Activated CD4-positive, CD25-positive, alpha-beta regulatory T cell treated with anti-CD3 and anti-CD28 coated beads, Interleukin-2, amount 50 U/mL, for 24 hours (primary cell): ENCODE measurements around the gene FPR1.
"Not testable (repeated sequence)": the region's sequence is repeated elsewhere in the genome, so short reads cannot be mapped to it uniquely, and the experiment has no call there.

Experiments used
- ATAC-seq, 2 donors: fragments of 150-1000 bp; cut with Tn5 transposase; one replicate each; pipeline ENCODE4 v1.10.0; 2021; ENCODE audit warnings: mild to moderate bottlenecking in 1 of 2, moderate library complexity in 1 of 2

The FPR1 gene

DNA sequence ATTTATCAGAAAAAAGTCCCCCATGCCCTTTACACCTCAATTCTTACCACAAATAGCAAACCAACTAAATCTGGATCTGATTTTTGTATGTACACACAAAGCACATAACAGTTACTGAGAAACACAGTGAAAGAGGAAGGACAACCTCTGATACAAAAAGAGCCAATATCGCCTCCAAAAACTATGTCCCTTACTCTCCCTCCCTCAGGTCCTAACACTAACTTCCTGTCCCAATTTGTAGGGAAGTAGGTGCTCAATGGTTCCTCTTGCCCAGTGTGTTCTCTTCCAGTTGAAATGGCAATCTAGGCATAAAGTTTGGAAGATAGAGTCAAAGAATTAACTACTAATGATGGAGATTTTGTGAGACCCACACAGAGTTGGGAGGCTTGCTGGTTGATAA lies 27.5 kb upstream of the FPR1 start:
- ATAC-seq = no peak

DNA sequence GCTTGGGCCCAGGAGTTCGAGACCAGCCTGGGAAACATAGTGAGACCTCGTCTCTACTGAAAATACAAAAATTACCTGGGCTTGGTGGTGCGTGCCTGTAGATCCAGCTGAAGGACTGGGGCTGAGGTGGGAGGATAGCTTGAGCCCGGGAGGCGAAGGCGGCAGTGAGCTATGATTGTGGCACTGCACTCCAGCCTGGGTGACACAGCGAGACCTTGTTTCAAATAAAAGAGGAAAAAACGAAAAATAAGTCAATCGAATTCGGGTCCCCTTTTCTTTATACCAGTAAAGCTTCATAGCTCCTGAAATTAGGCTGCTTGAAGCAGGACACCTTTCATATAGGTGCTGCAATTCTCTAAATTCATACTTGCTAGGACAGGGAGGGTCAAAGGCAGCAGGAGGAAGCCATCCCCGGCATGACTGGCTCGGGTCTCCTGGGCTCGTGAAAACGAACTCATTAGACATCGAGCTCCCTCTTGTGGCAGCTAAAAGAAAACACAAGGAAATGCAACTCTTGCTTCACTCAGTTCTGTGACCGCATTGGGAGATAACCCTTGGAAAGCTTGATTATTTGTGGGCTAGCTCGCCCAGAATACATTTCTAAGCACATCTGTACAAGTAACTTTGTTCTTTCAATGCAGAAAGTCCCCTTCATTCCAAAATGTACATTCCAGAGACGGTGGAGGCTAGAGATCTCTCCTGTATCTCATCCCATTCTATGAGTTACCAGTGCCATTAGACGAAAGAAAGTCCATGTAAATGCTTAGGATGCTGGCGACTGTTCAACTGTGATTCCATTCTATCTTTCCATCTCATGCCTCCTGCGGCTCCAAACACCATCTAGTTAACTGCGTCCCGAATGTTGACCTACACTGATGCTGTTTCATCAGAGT lies 26.1 kb upstream of the FPR1 start:
- peak in 1 of 2 donors; percentile 55 for ATAC-seq

DNA sequence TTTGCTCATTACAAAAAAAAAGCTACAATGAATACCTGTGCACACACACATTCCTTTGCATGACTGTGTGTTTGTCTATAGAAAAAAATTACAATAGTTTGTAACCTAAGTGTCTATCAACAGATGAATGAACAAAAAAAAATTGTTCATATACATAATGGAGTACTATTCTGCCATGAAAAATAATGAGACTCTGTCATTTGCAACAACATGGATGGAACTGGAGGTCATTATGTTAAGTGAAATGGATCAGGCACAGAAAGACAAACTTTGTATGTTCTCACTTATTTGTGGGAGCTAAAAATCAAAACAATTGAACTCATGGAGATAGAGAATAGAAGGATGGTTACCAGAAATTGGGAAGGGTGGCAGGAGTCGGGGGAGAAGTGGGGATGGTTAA lies 24.9 kb upstream of the FPR1 start:
- ATAC-seq = not testable (repeated sequence)

DNA sequence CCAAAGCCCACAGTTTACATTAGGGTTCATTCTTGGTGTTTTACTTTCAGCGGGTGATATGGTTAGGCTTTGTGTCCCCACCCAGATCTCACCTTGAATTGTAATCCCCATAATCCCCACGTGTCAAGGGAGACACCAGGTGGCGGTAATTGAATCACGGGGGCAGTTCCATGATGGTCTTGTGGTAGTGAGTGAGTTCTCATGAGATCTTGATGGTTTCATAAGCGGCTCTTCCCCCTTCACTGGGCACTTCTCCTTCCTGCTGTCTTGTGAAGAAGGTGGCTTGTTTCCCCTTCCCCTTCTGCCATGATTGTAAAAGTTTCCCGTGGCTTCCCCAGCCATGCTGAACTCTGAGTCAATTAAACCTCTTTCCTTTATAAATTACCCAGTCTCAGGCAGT lies 21.3 kb upstream of the FPR1 start:
- no peak for ATAC-seq

GRCh38 chr19:51771376-51772130 lies 19.9 kb upstream of the FPR1 start:
- ATAC-seq = no peak

- no peak for ATAC-seq
Observed at GRCh38 chr19:51766461-51766860, 14.8 kb upstream of the FPR1 start.

GRCh38 chr19:51765086-51765485 lies 13.4 kb upstream of the FPR1 start:
- no peak for ATAC-seq

- ATAC-seq = no peak
Observed at GRCh38 chr19:51761696-51762095, 10.0 kb upstream of the FPR1 start.

- ATAC-seq = no peak
Observed at GRCh38 chr19:51760697-51761356, 9.1 kb upstream of the FPR1 start, which contains the start of gene FPR2. FPR2 (plus strand) TSS chr19:51761180; CDS start chr19:51768659, 7,479 bp downstream.

- ATAC-seq = no peak
Observed at GRCh38 chr19:51755571-51755970, 3.9 kb upstream of the FPR1 start.

GRCh38 chr19:51754770-51755169 lies 3.1 kb upstream of the FPR1 start:
- no peak for ATAC-seq

- ATAC-seq = no peak
Observed at GRCh38 chr19:51754109-51754508, 2.4 kb upstream of the FPR1 start.

DNA sequence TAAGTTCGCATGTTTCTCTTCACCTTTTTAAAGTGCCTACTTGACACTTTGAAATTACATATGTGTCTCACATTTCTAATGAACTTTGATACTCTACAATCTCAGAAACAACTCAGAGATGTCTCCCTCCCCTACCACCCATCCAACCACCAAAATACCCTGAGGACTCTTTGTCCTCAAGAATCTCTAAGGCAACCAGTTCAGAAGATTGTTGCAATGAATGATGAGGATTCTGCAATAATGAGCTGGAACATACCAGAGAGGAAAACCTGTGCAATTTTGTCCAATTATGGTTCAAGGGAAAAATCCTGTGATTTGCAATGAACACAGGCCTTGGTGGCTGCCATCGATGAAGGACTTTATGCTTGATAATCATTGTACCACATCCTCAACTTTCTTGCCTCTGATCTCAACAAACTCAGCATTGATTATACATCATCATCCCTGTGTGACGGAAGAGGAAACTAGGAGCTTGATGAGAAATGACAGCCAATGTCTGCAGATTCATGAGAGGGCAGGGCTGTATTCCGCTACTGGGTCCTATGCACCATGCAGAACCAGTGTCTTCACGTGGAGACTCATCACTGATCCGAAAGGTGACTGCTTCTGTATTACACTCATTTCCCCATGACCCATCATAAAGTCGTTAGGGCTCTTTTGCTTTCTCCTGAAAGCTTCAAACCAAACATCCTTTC lies 1.1 kb downstream of the FPR1 start:
- no peak for ATAC-seq

GRCh38 chr19:51749979-51750378 lies 1.7 kb downstream of the FPR1 start:
- ATAC-seq = no peak

DNA sequence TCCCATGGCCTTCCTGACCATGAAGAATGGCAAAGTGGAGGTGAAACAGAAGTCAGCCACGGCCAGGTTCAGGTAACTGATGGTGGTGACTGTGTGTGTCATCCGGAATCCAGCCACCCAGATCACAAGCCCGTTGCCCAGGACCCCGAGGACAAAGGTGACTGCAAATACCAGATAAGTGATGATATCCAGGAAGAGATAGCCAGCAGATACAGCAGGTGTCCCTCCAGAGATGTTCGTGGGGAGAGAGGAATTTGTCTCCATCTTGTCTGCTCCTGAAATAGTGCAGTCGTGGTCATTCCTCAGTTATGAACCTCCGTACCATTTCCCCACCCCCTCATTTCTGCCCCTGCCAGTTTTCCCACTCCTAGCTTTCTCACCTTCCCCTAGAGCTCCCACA lies 4.9 kb downstream of the FPR1 start:
- no peak for ATAC-seq

GRCh38 chr19:51743405-51743804 lies 8.3 kb downstream of the FPR1 start:
- no peak for ATAC-seq

DNA sequence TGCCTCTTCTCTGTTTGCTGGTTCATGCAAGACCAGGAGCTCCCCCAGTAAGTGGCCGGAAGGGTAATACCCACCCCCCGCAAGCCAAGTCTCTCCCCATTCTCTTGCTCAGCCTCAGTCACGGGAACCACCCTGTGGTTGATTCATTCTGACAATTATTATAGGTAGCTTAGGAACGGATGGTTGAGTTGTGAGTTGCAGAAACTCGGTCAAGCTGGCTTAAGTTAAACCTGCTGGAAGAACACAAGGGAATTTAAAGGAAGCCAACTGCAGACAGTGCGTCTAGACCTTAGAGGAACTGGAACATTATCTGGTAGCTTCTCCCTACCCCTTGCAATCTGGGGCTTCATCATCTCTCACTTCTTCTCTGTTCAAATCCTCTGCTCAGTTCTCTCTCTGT lies 8.9 kb downstream of the FPR1 start:
- no peak for ATAC-seq

- no peak for ATAC-seq
Observed at GRCh38 chr19:51740356-51740755, 11.3 kb downstream of the FPR1 start.

GRCh38 chr19:51739466-51740213 lies 12.0 kb downstream of the FPR1 start:
- ATAC-seq = no peak

GRCh38 chr19:51738523-51738922 lies 13.2 kb downstream of the FPR1 start:
- ATAC-seq = not testable (repeated sequence)

GRCh38 chr19:51737924-51738323 lies 13.8 kb downstream of the FPR1 start:
- ATAC-seq = no peak

GRCh38 chr19:51737389-51737788 lies 14.3 kb downstream of the FPR1 start:
- ATAC-seq = no peak
